Loucy (cell line): Measurements from ENCODE around the gene GPR45.
A peak's percentile ranks its signal among the peaks of the same experiment; 100 is the strongest.

ENCODE experiments used
- H2AFZ ChIP-seq: fragments of 200-600 bp; sonication (generic); 2 replicates; pipeline ENCODE4 v1.6.0; 2016; ENCODE audit warnings: antibody characterized with exemption, mild to moderate bottlenecking, low read length, moderate library complexity
- H3F3A ChIP-seq: fragments of 200-600 bp; 2 replicates; pipeline ENCODE4 v1.6.0; 2016; ENCODE audit warnings: antibody characterized with exemption, low read depth, mild to moderate bottlenecking
- H3K27me3 ChIP-seq: fragments of 200-600 bp; sonication (generic); 2 replicates; pipeline ENCODE4 v1.6.1; 2014; ENCODE audit warnings: low read length, mild to moderate bottlenecking; ENCODE audit not compliant: insufficient read depth, poor library complexity, severe bottlenecking
- H3K36me3 ChIP-seq: fragments of 200-600 bp; sonication (generic); 2 replicates; pipeline ENCODE4 v1.6.1; 2016; ENCODE audit warnings: low read length; ENCODE audit not compliant: insufficient read depth
- H3K4me1 ChIP-seq: fragments of 200-600 bp; sonication (generic); 2 replicates; pipeline ENCODE4 v1.5.1; 2014; ENCODE audit warnings: low read length, mild to moderate bottlenecking; ENCODE audit not compliant: insufficient read depth, poor library complexity, severe bottlenecking
- H3K4me2 ChIP-seq: fragments of 200-600 bp; sonication (generic); 2 replicates; pipeline ENCODE4 v1.6.0; 2014; ENCODE audit warnings: antibody characterized with exemption, low read length, low read depth, mild to moderate bottlenecking; ENCODE audit not compliant: poor library complexity, severe bottlenecking
- H3K4me3 ChIP-seq: fragments of 200-600 bp; sonication (generic); 2 replicates; pipeline ENCODE4 v1.5.1; 2014; ENCODE audit warnings: low read length, mild to moderate bottlenecking, mixed read lengths; ENCODE audit not compliant: poor library complexity, severe bottlenecking
- H3K79me2 ChIP-seq: fragments of 200-600 bp; sonication (generic); 2 replicates; pipeline ENCODE4 v1.6.1; 2014; ENCODE audit warnings: low read length; ENCODE audit not compliant: insufficient read depth
- H3K9ac ChIP-seq: fragments of 200-600 bp; sonication (generic); 2 replicates; pipeline ENCODE4 v1.6.0; 2014; ENCODE audit warnings: mild to moderate bottlenecking, low read depth, low read length, moderate library complexity; ENCODE audit not compliant: poor library complexity, severe bottlenecking
- H3K9me2 ChIP-seq: fragments of 200-600 bp; sonication (generic); replicated peaks from 2 replicates; pipeline ENCODE4 v1.6.1; 2016; ENCODE audit warnings: low read depth, low read length, mixed read lengths
- H3K9me3 ChIP-seq: fragments of 200-600 bp; sonication (generic); 2 replicates; pipeline ENCODE4 v1.6.1; 2014; ENCODE audit warnings: mild to moderate bottlenecking, antibody characterized with exemption, low read length, low read depth; ENCODE audit not compliant: insufficient read depth
- H4K20me1 ChIP-seq: fragments of 200-600 bp; sonication (generic); 2 replicates; pipeline ENCODE4 v1.6.0; 2014; ENCODE audit warnings: antibody characterized with exemption, low read length, mild to moderate bottlenecking; ENCODE audit not compliant: insufficient read depth, poor library complexity, severe bottlenecking
- EZH2phosphoT487 ChIP-seq: fragments of 200-600 bp; IDR thresholded peaks from 2 replicates; pipeline ENCODE4 v1.6.1; 2018; ENCODE audit warnings: antibody characterized with exemption, mild to moderate bottlenecking, moderate library complexity, borderline replicate concordance
- TF ChIP-seq, protein P1 (sequence below): fragments of 200-600 bp; sonication (generic); conservative IDR thresholded peaks from 2 replicates; pipeline ENCODE4 v1.5.1; 2014; ENCODE audit warnings: mild to moderate bottlenecking, antibody characterized with exemption, low read length

The GPR45 gene

DNA sequence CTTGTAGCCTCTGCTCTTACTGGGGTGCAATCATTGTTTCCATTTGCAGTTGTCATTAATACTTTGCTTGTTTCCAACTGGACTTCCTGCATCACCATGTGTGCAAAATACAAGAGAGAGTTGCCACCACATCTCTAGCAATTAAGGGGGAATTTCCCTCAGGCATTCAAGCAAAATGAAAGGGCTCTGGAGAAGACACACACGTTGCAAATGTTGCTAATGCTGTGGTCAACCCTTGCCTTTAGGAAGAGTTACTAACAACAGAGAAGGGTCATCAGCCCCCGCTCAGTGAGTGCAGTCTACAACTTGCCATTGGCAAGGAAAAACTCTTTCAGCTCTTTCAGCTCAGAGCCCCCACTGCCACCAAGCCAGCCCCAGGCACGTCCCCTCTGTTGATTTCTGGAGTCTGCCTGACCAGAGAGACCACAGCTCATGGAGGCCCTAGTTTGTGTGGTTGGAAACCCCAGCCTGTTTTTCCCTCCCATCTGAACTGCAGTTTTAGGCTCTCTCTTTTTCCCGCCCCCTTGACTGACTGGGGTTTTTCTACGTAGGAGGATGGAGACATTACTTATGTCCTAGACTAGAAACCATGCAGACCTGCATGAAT lies 25.9 kb upstream of the GPR45 start:
- H3F3A ChIP-seq, result no peaks in the 10 kb centered on the region
- no peaks in the 10 kb centered on the region for H3K27me3 ChIP-seq
- no peaks in the 10 kb centered on the region for H3K9me2 ChIP-seq
- no peak overlapping the region for H3K4me2 ChIP-seq
- H2AFZ ChIP-seq, result peak overlapping the region; percentile 14; the same call in 1 of the 2 replicates
- no peaks in the 10 kb centered on the region for H4K20me1 ChIP-seq
- H3K4me3 ChIP-seq, result no peak overlapping the region
- no peaks in the 10 kb centered on the region for H3K36me3 ChIP-seq
- peaks cover 16% of the 10 kb centered on the region for H3K4me1 ChIP-seq
- no peaks in the 10 kb centered on the region for H3K79me2 ChIP-seq
- TF ChIP-seq, protein P1, sequence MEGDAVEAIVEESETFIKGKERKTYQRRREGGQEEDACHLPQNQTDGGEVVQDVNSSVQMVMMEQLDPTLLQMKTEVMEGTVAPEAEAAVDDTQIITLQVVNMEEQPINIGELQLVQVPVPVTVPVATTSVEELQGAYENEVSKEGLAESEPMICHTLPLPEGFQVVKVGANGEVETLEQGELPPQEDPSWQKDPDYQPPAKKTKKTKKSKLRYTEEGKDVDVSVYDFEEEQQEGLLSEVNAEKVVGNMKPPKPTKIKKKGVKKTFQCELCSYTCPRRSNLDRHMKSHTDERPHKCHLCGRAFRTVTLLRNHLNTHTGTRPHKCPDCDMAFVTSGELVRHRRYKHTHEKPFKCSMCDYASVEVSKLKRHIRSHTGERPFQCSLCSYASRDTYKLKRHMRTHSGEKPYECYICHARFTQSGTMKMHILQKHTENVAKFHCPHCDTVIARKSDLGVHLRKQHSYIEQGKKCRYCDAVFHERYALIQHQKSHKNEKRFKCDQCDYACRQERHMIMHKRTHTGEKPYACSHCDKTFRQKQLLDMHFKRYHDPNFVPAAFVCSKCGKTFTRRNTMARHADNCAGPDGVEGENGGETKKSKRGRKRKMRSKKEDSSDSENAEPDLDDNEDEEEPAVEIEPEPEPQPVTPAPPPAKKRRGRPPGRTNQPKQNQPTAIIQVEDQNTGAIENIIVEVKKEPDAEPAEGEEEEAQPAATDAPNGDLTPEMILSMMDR, result no peak
- no peak for TF ChIP-seq EZH2phosphoT487
- no peak overlapping the region for H3K9ac ChIP-seq
- no peaks in the 10 kb centered on the region for H3K9me3 ChIP-seq

DNA sequence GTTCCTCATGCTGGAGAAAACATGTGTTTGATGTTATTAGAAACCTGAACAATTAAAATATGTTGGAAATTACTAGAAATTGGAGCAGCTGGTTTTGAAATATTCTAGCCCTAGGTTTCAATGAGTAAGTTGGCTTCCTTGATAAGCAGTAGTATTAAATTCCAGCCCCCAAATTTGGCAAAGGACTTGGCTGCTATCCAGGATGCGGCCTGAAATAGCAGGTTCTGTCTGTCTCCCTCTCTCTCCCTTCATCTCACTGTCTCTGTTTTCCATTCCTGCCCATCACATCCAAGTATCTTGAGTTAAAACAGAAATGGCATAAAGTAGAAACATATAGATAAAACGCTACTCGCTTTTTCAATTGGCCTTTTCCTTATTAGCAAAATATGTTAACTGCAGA lies 20.9 kb upstream of the GPR45 start:
- no peaks in the 10 kb centered on the region for H3K9me2 ChIP-seq
- no peak overlapping the region for H2AFZ ChIP-seq
- no peaks in the 10 kb centered on the region for H4K20me1 ChIP-seq
- no peak overlapping the region for H3K4me3 ChIP-seq
- H3K9me3 ChIP-seq, result no peaks in the 10 kb centered on the region
- no peaks in the 10 kb centered on the region for H3K36me3 ChIP-seq
- no peak overlapping the region for H3K9ac ChIP-seq
- no peak for TF ChIP-seq EZH2phosphoT487
- TF ChIP-seq, protein P1, result no peak
- H3K27me3 ChIP-seq, result no peaks in the 10 kb centered on the region
- H3K4me2 ChIP-seq, result no peak overlapping the region
- H3K79me2 ChIP-seq, result no peaks in the 10 kb centered on the region
- no peaks in the 10 kb centered on the region for H3F3A ChIP-seq
- peaks cover 6% of the 10 kb centered on the region for H3K4me1 ChIP-seq

DNA sequence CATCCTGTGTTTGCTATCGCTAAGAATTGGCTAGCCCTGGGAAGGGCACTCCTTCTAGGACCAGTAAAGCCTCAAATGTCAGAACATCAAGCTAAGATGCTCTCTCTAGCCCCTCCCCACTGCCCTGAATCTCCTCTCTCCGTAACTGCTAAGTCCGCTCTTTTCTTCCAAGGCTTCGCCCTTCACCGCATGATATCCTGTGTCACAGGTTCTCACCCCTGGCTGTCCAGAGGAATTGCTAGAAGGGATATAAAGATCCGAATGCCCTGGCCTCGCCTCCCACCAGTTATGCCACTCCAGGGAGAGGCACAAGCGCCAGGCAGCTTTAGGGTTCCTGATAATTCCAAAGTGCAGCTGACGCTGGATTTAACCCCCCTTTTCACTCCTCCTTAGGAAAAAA lies 17.1 kb upstream of the GPR45 start:
- H3F3A ChIP-seq, result no peaks in the 10 kb centered on the region
- no peaks in the 10 kb centered on the region for H3K36me3 ChIP-seq
- H2AFZ ChIP-seq, result no peak overlapping the region
- H3K9me3 ChIP-seq, result no peaks in the 10 kb centered on the region
- TF ChIP-seq EZH2phosphoT487, result no peak
- TF ChIP-seq, protein P1, result no peak
- no peak overlapping the region for H3K9ac ChIP-seq
- H3K4me1 ChIP-seq, result no peaks in the 10 kb centered on the region
- no peaks in the 10 kb centered on the region for H4K20me1 ChIP-seq
- no peaks in the 10 kb centered on the region for H3K9me2 ChIP-seq
- H3K4me3 ChIP-seq, result no peak overlapping the region
- H3K4me2 ChIP-seq, result no peak overlapping the region
- no peaks in the 10 kb centered on the region for H3K79me2 ChIP-seq
- H3K27me3 ChIP-seq, result no peaks in the 10 kb centered on the region
